IMR-90 (cell line): ENCODE data around the gene TRIM66. TPM values are rescaled to one million over a fixed set of nuclear protein-coding genes. Genes with fewer than 3 reads are reported as not detected.

Source experiments
- ATAC-seq: fragments of 200-7000 bp; cut with Tn5 transposase; 2 replicates; pipeline ENCODE4 v1.9.1; 2020; ENCODE audit warnings: low read depth, mild to moderate bottlenecking, moderate library complexity
- BruUV-seq: library from RNA; stranded (reverse); fragments of 400-500 nt; replicated peaks from 2 replicates; lab custom pipeline; 2021; lab: Mats Ljungman, UMichigan
- CTCF ChIA-PET: fragments of 300-600 bp; formaldehyde crosslinking; extraction: SDS; loops from one replicate; lab custom pipeline; 2021; ENCODE audit warnings: antibody characterized with exemption; lab: Yijun Ruan, JAX
- POLR2A ChIA-PET: fragments of 300-600 bp; sonication (Branson Sonifier 250); formaldehyde crosslinking; loops from one replicate; lab custom pipeline; 2022; ENCODE audit warnings: antibody characterized with exemption; ENCODE audit not compliant: unreplicated experiment; lab: Charles Lee
- DNase-seq: peaks from one replicate; pipeline ENCODE4 v3.0.0; 2013
- H2AFZ ChIP-seq: replicated peaks from 2 replicates; pipeline ENCODE3; 2013; ENCODE audit warnings: low read length, mild to moderate bottlenecking; ENCODE audit not compliant: poor library complexity
- H2AK5ac ChIP-seq: 2 replicates; pipeline ENCODE4 v1.6.1; 2013; ENCODE audit warnings: low read depth, low read length, inconsistent platforms
- H2AK9ac ChIP-seq: replicated peaks from 2 replicates; pipeline ENCODE3; 2013; ENCODE audit warnings: mild to moderate bottlenecking, low read depth, low read length, moderate library complexity; ENCODE audit not compliant: poor library complexity
- H2BK120ac ChIP-seq: 2 replicates; pipeline ENCODE4 v1.6.1; 2013; ENCODE audit warnings: low read depth, low read length, inconsistent platforms
- H2BK15ac ChIP-seq: 3 replicates; pipeline ENCODE4 v1.6.1; 2013; ENCODE audit warnings: low read depth, low read length, inconsistent platforms
- H2BK20ac ChIP-seq: 2 replicates; pipeline ENCODE4 v1.6.1; 2013; ENCODE audit warnings: low read depth, mild to moderate bottlenecking, inconsistent platforms, low read length, moderate library complexity
- H2BK5ac ChIP-seq: 2 replicates; pipeline ENCODE4 v1.6.1; 2013; ENCODE audit warnings: mild to moderate bottlenecking, low read depth, low read length, inconsistent platforms; ENCODE audit not compliant: poor library complexity, severe bottlenecking
- H3K14ac ChIP-seq: replicated peaks from 2 replicates; pipeline ENCODE4 v1.6.1; 2013; ENCODE audit warnings: low read depth, low read length, inconsistent platforms
- H3K18ac ChIP-seq: 2 replicates; pipeline ENCODE4 v1.6.1; 2013; ENCODE audit warnings: low read depth, low read length, control low read depth
- H3K23ac ChIP-seq: 2 replicates; pipeline ENCODE4 v1.6.1; 2013; ENCODE audit warnings: low read depth, low read length, inconsistent platforms
- H3K27ac ChIP-seq: 2 replicates; pipeline ENCODE4 v1.5.1; 2013; ENCODE audit warnings: mild to moderate bottlenecking, control low read depth, low read length; ENCODE audit not compliant: insufficient read depth
- H3K27me3 ChIP-seq: 2 replicates; pipeline ENCODE4 v1.6.1; 2013; ENCODE audit warnings: low read length; ENCODE audit not compliant: control insufficient read depth, insufficient read depth
- H3K36me3 ChIP-seq: 2 replicates; pipeline ENCODE4 v1.6.1; 2013; ENCODE audit warnings: low read length, mixed read lengths; ENCODE audit not compliant: control insufficient read depth, insufficient read depth
- H3K4ac ChIP-seq: 2 replicates; pipeline ENCODE4 v1.6.1; 2013; ENCODE audit warnings: low read depth, low read length, inconsistent platforms
- H3K4me1 ChIP-seq: 2 replicates; pipeline ENCODE4 v1.6.1; 2013; ENCODE audit warnings: low read length, mixed read lengths; ENCODE audit not compliant: control insufficient read depth, insufficient read depth
- H3K4me2 ChIP-seq: 2 replicates; pipeline ENCODE4 v1.6.1; 2013; ENCODE audit warnings: low read depth, mild to moderate bottlenecking, control low read depth, low read length, moderate library complexity
- H3K4me3 ChIP-seq: 2 replicates; pipeline ENCODE4 v1.5.1; 2013; ENCODE audit warnings: low read depth, mild to moderate bottlenecking, control low read depth, low read length, moderate library complexity; ENCODE audit not compliant: insufficient read depth
- H3K56ac ChIP-seq: 2 replicates; pipeline ENCODE4 v1.6.1; 2013; ENCODE audit warnings: low read length, inconsistent platforms; ENCODE audit not compliant: insufficient read depth; ENCODE audit errors: extremely low read depth
- H3K79me1 ChIP-seq, 2 experiments: 2 replicates each; pipeline ENCODE4 v1.6.1; 2013; ENCODE audit warnings: low read length in 2 of 2, inconsistent platforms in 1 of 2, low read depth in 1 of 2
- H3K9ac ChIP-seq: 2 replicates; pipeline ENCODE4 v1.6.1; 2013; ENCODE audit warnings: low read depth, low read length, control low read depth
- H3K9me1 ChIP-seq: 2 replicates; pipeline ENCODE4 v1.6.1; 2013; ENCODE audit warnings: low read length, inconsistent platforms; ENCODE audit not compliant: insufficient read depth
- H3K9me3 ChIP-seq: 2 replicates; pipeline ENCODE4 v1.6.1; 2013; ENCODE audit warnings: low read length; ENCODE audit not compliant: control insufficient read depth, insufficient read depth
- H4K20me1 ChIP-seq: 2 replicates; pipeline ENCODE4 v1.6.1; 2013; ENCODE audit warnings: low read length, inconsistent platforms; ENCODE audit not compliant: insufficient read depth
- H4K5ac ChIP-seq: 2 replicates; pipeline ENCODE4 v1.6.1; 2013; ENCODE audit warnings: mild to moderate bottlenecking, low read depth, low read length, control low read depth
- H4K8ac ChIP-seq, 2 experiments: 2 replicates each; pipeline ENCODE4 v1.6.1; 2013; ENCODE audit warnings: low read depth in 2 of 2, low read length in 2 of 2, control low read depth in 1 of 2, inconsistent platforms in 1 of 2
- H4K91ac ChIP-seq: 2 replicates; pipeline ENCODE4 v1.6.1; 2013; ENCODE audit warnings: low read depth, low read length, inconsistent platforms; ENCODE audit not compliant: insufficient read depth
- BHLHE40 ChIP-seq: fragments of 150-350 bp; IDR thresholded peaks from 2 replicates; pipeline ENCODE4 v1.6.1; 2016; ENCODE audit warnings: mild to moderate bottlenecking, low read depth, low read length
- WGBS, 2 experiments: methylation state at CpG; one replicate each; pipeline versions ENCODE4 v1.1.5 to v1.1.7; 2013; ENCODE audit warnings: missing lambda C conversion rate in 2 of 2; ENCODE audit not compliant: insufficient read length in 1 of 2; ENCODE audit errors: extremely low coverage in 2 of 2; 5-methylcytosine and 5-hydroxymethylcytosine counted together
- dilution Hi-C: fragments of 300-500 bp; cut with HindIII; formaldehyde crosslinking; loops from one replicate; pipeline ENCODE4 v1.14.3; 2018; ENCODE audit warnings: low sequenced_read_pairs; ENCODE audit not compliant: unreplicated experiment
- in situ Hi-C: fragments of 300-500 bp; cut with MboI; formaldehyde crosslinking; loops from 3 replicates; pipeline ENCODE4 v1.14.3; 2019; ENCODE audit warnings: low sequenced_read_pairs, inconsistent platforms, mixed read lengths
- intact Hi-C: fragments of 100-400 bp; cut with micrococcal nuclease; formaldehyde crosslinking; loops from 2 replicates; pipeline ENCODE4 v1.10.0; 2022
- polyA plus RNA-seq, 3 experiments: library from polyadenylated mRNA; depleted of rRNA; stranded (reverse); fragments of >200 nt; gene quantifications; 2 replicates each; pipeline ENCODE4 v1.2.3, GENCODE V29; 2012; ENCODE audit warnings: low replicate concordance in 1 of 3
- total RNA-seq: library from RNA; depleted of rRNA; stranded (reverse); fragments of >200 nt; gene quantifications from 2 replicates; pipeline ENCODE4 v1.2.3, GENCODE V29; 2012
- TF ChIP-seq, protein P1 (sequence below): fragments of 150-350 bp; IDR thresholded peaks from 2 replicates; pipeline ENCODE4 v1.6.1; 2017; ENCODE audit warnings: mild to moderate bottlenecking, antibody characterized with exemption, low read length, low read depth

TRIM66 gene
- total and polyA plus RNA-seq, 2 of the 4 experiments (the other 2 are of a cell fraction): 4.4 to 5.0 TPM

DNA sequence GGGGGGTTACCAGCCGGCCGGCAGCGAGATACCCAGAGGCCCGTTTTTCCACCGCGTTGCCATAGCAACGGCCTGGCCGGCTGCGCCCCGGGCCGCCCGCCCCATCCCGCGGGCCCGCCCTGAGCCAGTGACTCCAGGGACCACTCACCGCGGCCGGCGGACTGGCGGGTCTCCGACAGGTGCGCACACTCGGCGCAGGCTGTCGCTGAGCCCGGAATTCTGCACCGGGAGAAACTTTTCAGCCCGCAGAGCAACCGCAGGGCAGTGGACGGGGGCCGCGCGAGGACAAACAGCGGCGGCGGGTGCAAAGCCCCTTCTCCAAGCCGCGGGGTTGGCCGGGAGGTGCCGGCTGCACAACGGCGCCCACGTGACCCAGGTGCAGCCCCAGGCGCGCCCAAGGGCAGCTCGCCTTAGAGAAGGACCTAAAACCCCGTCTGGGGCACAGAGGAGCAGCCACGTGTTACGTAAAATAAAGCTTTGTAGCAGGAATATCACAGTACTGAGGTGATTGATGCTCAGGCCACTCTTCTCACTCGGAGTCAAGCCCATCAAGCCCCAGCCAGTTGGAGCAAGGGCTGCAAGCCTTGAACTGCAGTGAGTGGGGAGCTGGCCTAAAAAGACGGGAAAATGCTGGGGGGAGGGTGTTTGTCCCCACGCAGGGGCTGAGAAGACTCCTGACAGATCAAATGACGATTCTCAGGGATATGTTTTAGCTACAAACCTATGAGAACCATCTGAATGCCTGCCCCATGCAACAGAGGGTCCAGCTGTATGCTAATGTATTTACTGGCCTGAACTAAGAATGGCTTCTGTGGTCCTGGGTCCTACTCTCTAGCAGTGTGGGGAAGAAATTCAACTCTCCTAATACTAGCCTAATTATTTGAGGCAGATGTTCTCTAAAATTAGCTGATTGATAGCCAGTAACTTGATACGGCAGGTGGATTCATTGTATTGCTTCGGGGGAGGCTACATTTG is 88.2 kb downstream of the TRIM66 start, which contains the start of gene STK33:
Gene STK33 (minus strand): TSS at position 294 of the 975 bp plus-strand sequence. CDS start 119,323 bp downstream, outside the sequence.
- intact Hi-C loops: no loop called here
- DNase-seq (no peak), ATAC-seq (peak; percentile 69)
- Histone ChIP-seq H3K4me2 (peak within 1 kb of the TSS; percentile 92), H2BK120ac (no peak within 1 kb of the TSS), H3K9ac (peak within 1 kb of the TSS; percentile 71), H3K4me1 (peaks cover 4% of the 10 kb centered on the region), H3K14ac (peak within 1 kb of the TSS; percentile 40; the same call in 1 of the 2 replicates), H4K5ac (peak within 1 kb of the TSS; percentile 57), H3K9me1 (no peaks in the 10 kb centered on the region), H3K79me1 (no peaks in the 10 kb centered on the region), H4K8ac (peak within 1 kb of the TSS in 1 of 2 experiments; percentile 20; a peak in 3 of 4 replicates), H3K27ac (no peak within 1 kb of the TSS), H3K56ac (0 out of 2 replicates have a peak within 1 kb of the TSS, but pooled peaks have one; percentile 5), H3K23ac (no peak within 1 kb of the TSS), H3K27me3 (peaks cover 2% of the 10 kb centered on the region; the same call in 1 of the 2 replicates), H2AK5ac (no peak within 1 kb of the TSS), H2AK9ac (peak within 1 kb of the TSS; percentile 11), H2AFZ (peak within 1 kb of the TSS; percentile 90), H2BK5ac (no peak within 1 kb of the TSS), H4K20me1 (no peaks in the 10 kb centered on the region), H3K4ac (no peak within 1 kb of the TSS), H4K91ac (no peak within 1 kb of the TSS), H2BK15ac (no peak within 1 kb of the TSS), H2BK20ac (no peak within 1 kb of the TSS), H3K4me3 (peak within 1 kb of the TSS; percentile 71), H3K36me3 (no peaks in the 10 kb centered on the region), H3K9me3 (no peaks in the 10 kb centered on the region), H3K18ac (0 out of 2 replicates have a peak within 1 kb of the TSS, but pooled peaks have one; percentile 10)
- no peak for TF ChIP-seq BHLHE40
- TF ChIP-seq, protein P1, sequence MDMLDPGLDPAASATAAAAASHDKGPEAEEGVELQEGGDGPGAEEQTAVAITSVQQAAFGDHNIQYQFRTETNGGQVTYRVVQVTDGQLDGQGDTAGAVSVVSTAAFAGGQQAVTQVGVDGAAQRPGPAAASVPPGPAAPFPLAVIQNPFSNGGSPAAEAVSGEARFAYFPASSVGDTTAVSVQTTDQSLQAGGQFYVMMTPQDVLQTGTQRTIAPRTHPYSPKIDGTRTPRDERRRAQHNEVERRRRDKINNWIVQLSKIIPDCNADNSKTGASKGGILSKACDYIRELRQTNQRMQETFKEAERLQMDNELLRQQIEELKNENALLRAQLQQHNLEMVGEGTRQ: peak; percentile 77
- in situ Hi-C loops: no loop called here
- dilution Hi-C loops: no loop called here
- POLR2A ChIA-PET: no interaction called here
- 2% methylated on average over 29 of the region's 55 CpGs; no CpG with 5 or more reads in 1 of the 2 experiments for whole genome bisulfite sequencing, 2 experiments
- CTCF ChIA-PET: no interaction called here
- no TSS peak for BruUV-seq
